NT2/D1 (cell line): ENCODE measurements around the gene PAIP2.

Experiments used
- DNase-seq: peaks from one replicate; pipeline ENCODE4 v3.0.0-alpha.2; 2011; ENCODE audit warnings: low read depth, low spot score
- H3K27me3 ChIP-seq: 2 replicates; pipeline ENCODE4 v1.6.0; 2011; ENCODE audit warnings: mild to moderate bottlenecking; ENCODE audit not compliant: insufficient read length, insufficient read depth
- H3K36me3 ChIP-seq: 2 replicates; pipeline ENCODE4 v1.6.1; 2011; ENCODE audit warnings: mild to moderate bottlenecking, low read length, mixed read lengths; ENCODE audit not compliant: insufficient read depth, insufficient read length
- H3K4me1 ChIP-seq: 2 replicates; pipeline ENCODE4 v1.5.1; 2011; ENCODE audit not compliant: insufficient read depth, insufficient read length
- H3K4me3 ChIP-seq: 2 replicates; pipeline ENCODE4 v1.5.1; 2011; ENCODE audit warnings: low read depth; ENCODE audit not compliant: insufficient read length
- H3K9ac ChIP-seq: 2 replicates; pipeline ENCODE4 v1.6.0; 2011; ENCODE audit warnings: low read depth; ENCODE audit not compliant: insufficient read length
- H3K9me3 ChIP-seq: 2 replicates; pipeline ENCODE4 v1.5.1; 2011; ENCODE audit warnings: mild to moderate bottlenecking, low read length; ENCODE audit not compliant: insufficient read depth
- SUZ12 ChIP-seq: IDR thresholded peaks from 2 replicates; pipeline ENCODE4 v1.6.1; 2011; ENCODE audit not compliant: insufficient read length, insufficient read depth; ENCODE audit errors: extremely low read depth
- YY1 ChIP-seq: IDR thresholded peaks from 2 replicates; pipeline ENCODE4 v1.6.1; 2011; ENCODE audit not compliant: insufficient read length, insufficient read depth
- ZNF274 ChIP-seq: IDR thresholded peaks from 2 replicates; pipeline ENCODE4 v1.6.1; 2011; ENCODE audit warnings: mild to moderate bottlenecking, low read depth, low read length

Gene PAIP2

DNA sequence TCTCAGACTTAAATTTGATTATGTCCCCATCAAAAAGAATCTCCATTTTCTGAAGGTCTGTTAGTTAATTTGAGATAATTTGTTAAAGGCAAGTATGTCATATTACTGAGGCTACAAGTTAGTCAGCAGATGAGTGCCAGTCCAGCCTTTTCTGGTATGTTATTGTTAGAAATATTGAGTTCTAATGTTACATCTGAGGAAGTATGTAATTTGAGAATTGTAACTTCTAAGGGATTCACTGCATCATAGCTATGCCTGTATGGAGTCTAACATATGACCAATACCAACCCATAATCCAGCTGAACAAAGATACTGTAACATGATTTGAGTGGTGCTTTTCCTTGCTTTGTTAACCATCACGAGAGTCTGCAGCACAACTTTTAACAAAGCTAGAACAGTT is 27.5 kb downstream of the PAIP2 start:
- no peak overlapping the region for H3K4me3 ChIP-seq
- H3K9me3 ChIP-seq = no peaks in the 10 kb centered on the region
- H3K4me1 ChIP-seq = peaks cover 2% of the 10 kb centered on the region
- no peaks in the 10 kb centered on the region for H3K27me3 ChIP-seq
- no peak for DNase-seq
- H3K9ac ChIP-seq = no peak overlapping the region
- TF ChIP-seq YY1 (no peak), SUZ12 (no peak), ZNF274 (no peak)
- peaks cover 54% of the 10 kb centered on the region for H3K36me3 ChIP-seq

DNA sequence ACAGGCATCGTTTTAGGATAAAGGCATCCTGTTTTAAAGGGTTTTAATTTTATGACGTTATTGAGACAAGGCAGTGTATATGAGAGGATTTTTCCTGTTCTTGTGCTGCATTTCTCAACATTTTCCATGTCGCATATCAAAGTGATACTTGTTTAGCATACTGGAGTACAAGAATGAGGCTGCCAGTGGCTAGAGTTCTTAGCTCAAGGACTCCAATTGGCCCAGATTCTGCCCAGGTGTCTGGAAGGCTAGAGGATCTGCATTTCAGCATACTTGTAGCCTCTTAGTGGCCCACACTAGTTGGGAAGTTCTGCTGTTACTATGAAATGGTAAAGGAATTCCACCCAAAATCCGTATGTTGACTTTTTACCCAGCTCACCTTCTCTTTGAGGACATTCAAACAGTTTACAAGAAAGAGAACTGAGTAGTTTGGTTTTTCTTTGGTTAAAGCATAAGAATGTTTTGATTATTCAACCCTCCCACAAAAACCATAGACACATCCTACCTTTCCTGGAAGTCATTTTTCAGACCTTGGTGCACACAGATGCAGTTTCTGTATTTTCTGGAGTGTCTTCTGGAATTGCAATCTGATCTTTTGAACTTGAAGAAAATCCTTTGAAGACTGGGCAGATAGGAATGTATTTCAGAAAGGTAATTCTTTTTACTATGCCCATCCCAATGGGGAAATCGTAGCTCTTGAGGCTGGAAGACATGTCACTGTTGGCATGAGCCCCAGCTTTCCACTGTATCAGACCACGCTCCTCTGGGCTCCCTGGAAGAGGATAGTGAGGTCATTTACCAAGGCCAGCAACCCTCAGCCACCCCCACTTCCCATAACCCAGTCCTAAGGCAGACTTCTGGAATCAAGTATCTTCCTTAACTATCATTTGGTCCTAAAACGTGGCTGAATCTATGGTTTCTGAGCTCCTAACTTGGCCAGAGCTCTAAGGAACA is 30.1 kb downstream of the PAIP2 start:
- Histone ChIP-seq H3K27me3 (no peaks in the 10 kb centered on the region), H3K4me3 (no peak overlapping the region), H3K36me3 (peaks cover 39% of the 10 kb centered on the region), H3K9ac (no peak overlapping the region), H3K9me3 (no peaks in the 10 kb centered on the region), H3K4me1 (peaks cover 2% of the 10 kb centered on the region)
- DNase-seq = no peak
- TF ChIP-seq ZNF274 = no peak
- no peak for TF ChIP-seq SUZ12
- no peak for TF ChIP-seq YY1

DNA sequence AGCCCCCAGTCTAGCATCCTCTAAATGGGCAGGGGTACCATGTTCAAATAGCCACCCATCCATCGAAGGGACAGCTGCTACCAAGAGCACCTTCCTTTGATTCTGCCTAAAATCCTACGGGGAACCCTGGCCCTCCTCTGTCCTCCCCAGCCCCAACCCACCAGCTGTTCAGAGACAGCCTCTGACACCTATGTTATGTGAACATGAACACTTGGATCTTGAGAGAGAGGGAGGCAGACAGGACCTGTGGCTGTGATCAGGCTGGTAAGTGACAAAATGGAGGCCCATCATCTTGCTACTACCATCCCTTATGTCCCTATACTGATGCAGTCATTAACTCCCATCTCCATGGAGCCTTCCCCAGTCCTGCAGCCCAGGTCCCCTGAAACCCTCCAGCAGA is 33.3 kb downstream of the PAIP2 start:
- DNase-seq = no peak
- H3K4me1 ChIP-seq = peaks cover 2% of the 10 kb centered on the region
- no peak overlapping the region for H3K4me3 ChIP-seq
- TF ChIP-seq SUZ12 (no peak), YY1 (no peak), ZNF274 (no peak)
- no peaks in the 10 kb centered on the region for H3K9me3 ChIP-seq
- no peak overlapping the region for H3K9ac ChIP-seq
- peaks cover 24% of the 10 kb centered on the region for H3K36me3 ChIP-seq
- H3K27me3 ChIP-seq = no peaks in the 10 kb centered on the region

- Histone ChIP-seq H3K36me3 (peaks cover 20% of the 10 kb centered on the region), H3K9ac (no peak overlapping the region), H3K9me3 (no peaks in the 10 kb centered on the region), H3K4me1 (peaks cover 2% of the 10 kb centered on the region), H3K4me3 (no peak overlapping the region), H3K27me3 (no peaks in the 10 kb centered on the region)
- DNase-seq = no peak
- no peak for TF ChIP-seq YY1
- TF ChIP-seq SUZ12 = no peak
- no peak for TF ChIP-seq ZNF274
Observed at GRCh38 chr5:139376364-139376763, 34.7 kb downstream of the PAIP2 start.

DNA sequence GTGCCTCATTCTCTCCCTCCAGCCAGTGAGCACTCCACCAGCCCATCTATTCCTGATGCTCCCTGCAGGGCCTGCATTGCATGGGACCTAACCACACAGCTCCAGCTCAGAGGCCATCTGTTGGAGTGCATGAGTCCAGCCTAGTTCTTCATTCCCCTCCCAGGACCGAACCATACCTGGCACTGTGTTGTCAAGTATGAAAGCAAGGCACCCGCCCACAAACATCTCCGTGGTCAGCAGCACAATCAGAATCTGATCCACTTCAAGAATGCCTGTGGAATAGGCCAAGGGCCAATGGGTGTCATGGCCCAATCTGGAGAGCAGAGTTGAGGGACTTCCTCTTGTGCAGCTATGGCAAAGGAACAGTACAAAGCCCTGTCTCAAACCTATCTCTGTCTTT is 35.6 kb downstream of the PAIP2 start:
- Histone ChIP-seq H3K9ac (no peak overlapping the region), H3K4me3 (no peak overlapping the region), H3K9me3 (no peaks in the 10 kb centered on the region), H3K4me1 (peaks cover 6% of the 10 kb centered on the region), H3K36me3 (peaks cover 11% of the 10 kb centered on the region), H3K27me3 (no peaks in the 10 kb centered on the region)
- DNase-seq = no peak
- TF ChIP-seq SUZ12 (no peak), YY1 (no peak), ZNF274 (no peak)

GRCh38 chr5:139378101-139378825 is 36.6 kb downstream of the PAIP2 start:
- DNase-seq = no peak
- Histone ChIP-seq H3K27me3 (no peaks in the 10 kb centered on the region), H3K4me1 (peaks cover 9% of the 10 kb centered on the region), H3K9me3 (no peaks in the 10 kb centered on the region), H3K9ac (no peak overlapping the region), H3K36me3 (peaks cover 10% of the 10 kb centered on the region), H3K4me3 (no peak overlapping the region)
- no peak for TF ChIP-seq SUZ12
- no peak for TF ChIP-seq ZNF274
- no peak for TF ChIP-seq YY1

GRCh38 chr5:139378941-139379361 is 37.3 kb downstream of the PAIP2 start:
- H3K9me3 ChIP-seq = no peaks in the 10 kb centered on the region
- DNase-seq = no peak
- peaks cover 6% of the 10 kb centered on the region for H3K36me3 ChIP-seq
- peaks cover 7% of the 10 kb centered on the region for H3K4me1 ChIP-seq
- H3K4me3 ChIP-seq = no peak overlapping the region
- H3K9ac ChIP-seq = no peak overlapping the region
- TF ChIP-seq YY1 (no peak), ZNF274 (no peak), SUZ12 (no peak)
- H3K27me3 ChIP-seq = no peaks in the 10 kb centered on the region
